GM23248 (cell line): ENCODE measurements around the gene KNDC1.

Experiments
- EZH2 ChIP-seq: fragments of 200-600 bp; sonication (generic); IDR thresholded peaks from 2 replicates; pipeline ENCODE4 v1.6.1; 2018; ENCODE audit warnings: antibody characterized with exemption, mild to moderate bottlenecking; ENCODE audit not compliant: insufficient read depth, poor library complexity, severe bottlenecking
- EZH2phosphoT487 ChIP-seq: fragments of 200-600 bp; sonication (generic); IDR thresholded peaks from 2 replicates; pipeline ENCODE4 v1.6.1; 2018; ENCODE audit warnings: antibody characterized with exemption, moderate library complexity, mild to moderate bottlenecking, low read depth; ENCODE audit not compliant: insufficient read depth

DNA sequence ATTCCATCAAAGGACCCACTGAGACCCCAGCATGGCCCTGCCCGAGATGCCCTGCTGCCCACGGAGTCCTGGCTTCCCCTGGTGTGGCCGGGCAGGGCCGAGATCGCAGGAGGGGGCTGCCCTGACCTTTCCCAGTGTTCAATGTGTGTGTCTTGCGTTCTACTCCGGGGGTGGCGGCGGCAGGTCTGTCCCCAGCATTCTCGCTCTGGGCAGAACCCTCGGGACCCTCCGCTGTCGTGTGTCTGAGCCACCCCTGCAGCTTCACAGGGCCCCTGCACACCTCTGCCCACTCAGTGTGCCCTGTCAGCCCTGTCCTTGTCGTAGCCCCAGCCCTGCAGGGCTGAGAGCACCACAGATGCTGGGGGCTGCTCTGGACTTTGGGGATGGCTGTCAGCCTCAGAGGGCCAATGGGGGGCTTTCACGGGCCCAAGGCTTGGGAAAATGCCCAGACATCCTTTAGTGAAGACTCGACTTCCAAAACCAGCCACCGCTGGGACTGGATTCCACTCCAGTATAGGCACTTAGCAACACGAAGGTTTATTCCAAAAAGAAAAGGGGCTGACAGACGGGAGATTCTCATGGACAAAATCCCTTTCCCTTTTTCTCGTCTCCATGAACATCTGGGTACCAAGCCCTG, 30.0 kb upstream of the KNDC1 start:
- TF ChIP-seq EZH2phosphoT487 (no peak), EZH2 (no peak)
